Cortex of kidney (tissue), 1 donor: ENCODE measurements around the gene KCNT1.
"Not testable (repeated sequence)": the region's sequence is repeated elsewhere in the genome, so short reads cannot be mapped to it uniquely, and the experiment has no call there.

Source experiments
- DNase-seq: peaks from one replicate; lab custom pipeline; 2025; lab: John Stamatoyannopoulos, UW

The KCNT1 gene

DNA sequence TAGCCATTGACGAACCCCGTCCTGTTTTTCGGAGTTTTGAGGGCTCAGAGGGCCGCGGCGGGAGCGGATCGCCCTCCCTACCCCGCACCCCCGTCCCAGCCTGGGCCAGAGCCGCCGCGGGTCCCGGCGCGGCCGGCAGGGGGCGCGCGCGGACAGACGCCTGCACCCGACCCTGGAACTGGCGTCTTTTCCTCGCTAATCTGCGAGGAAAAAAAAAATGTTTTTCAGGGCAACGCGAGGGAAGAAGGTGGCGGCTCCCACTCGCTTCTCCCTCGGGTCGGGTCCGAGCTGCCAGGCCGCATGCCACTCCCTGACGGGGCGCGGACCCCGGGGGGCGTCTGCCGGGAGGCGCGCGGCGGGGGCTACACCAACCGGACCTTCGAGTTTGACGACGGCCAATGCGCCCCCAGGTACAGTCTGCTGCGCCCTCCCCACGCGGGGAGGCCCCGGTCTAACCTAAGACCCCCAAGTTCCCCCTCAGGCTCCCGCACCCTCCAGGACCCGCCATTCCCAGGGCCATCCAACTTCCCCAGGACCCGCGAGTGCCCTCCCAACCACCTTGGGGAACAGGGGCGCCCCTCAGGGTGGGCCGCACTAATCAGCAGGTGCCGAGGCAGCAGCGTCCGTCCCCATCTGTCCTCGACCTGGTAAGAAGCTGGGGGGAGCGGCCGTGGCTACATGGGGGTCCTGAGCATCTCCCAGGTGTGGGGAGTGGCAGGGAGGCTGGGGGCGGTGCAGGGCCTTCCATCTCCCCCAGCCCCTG lies at the start of gene KCNT1:
KCNT1 (plus strand) TSS at position 227 of the 763 bp plus-strand sequence; CDS start at position 301, 74 bp downstream.
- no peak for DNase-seq

DNA sequence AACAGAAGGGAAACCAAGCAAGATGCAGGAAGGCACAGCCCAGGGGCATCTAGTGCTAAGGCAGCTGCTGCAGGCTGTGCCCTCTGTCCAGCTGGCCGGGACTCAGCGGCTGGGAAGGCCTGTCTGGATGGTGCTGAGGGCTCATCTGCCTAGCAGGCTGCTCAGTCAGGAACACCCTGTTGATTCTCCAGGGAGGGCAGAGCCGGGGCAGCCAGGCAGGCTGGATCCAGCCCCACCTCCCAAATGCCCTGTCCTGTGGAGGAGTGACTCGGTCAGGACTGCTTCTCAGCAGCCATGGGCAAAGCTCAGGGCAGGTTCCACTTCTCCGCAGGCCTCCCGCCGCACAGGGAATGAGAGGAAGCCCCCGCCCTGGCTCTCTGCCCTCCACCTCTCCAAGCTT lies 46.7 kb upstream of the KCNT1 start:
- no peak for DNase-seq

DNA sequence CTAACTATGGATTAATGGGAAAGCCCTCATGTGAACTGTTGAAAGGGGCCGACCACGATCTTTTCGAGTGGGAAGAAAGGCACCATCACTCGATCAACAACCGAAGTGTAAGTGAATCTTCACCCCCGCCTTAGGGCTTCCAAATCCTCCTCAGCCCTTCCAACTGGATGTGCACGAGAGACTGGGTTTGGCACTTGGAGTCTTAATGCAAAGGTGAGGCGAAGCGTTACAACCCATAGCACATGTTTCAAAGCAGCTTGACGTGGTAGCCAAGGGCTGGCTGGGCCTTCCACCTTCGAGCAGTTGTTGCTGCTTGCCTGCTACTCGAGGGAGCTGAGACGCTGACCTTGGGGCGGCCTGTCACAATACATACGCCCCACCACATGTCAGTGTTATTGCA lies 44.6 kb upstream of the KCNT1 start:
- DNase-seq: no peak

DNA sequence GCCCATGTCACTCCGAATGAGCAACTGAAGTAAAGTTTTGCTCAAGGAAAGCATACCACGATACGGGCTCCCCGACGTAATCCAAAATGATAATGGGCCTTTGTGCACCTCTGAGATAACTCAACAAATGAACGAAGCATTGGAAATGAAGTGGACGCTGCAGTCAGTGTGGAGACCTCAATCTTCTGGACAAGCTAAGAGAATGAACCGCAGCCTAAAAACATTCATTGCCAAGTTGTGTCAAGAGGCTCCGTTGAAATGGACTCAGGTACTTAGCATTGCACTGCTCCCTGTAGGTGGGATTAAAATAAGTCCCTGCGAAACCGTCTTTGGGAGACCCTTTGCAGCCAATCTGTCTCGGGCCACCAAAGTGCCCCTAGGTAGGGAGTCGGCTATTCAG lies 42.7 kb upstream of the KCNT1 start:
- no peak for DNase-seq

DNA sequence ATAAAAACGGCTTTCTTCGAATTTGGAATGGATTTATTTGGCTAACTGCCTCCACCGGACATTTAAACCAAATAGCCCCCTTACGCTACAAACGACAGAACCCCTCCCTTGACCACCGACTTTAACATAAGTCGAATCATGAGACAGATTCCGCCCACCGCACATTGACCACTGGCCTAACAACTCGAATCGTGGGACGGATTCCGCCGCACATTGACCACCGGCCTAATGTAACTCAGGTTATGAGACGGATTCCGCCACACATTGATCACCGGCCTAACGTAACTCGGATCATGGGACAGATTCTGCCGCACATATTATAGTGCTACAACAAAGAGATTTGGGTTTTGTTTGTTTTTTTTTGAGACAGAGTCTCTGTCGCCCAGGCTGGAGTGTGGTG lies 41.6 kb upstream of the KCNT1 start:
- DNase-seq: no peak

DNA sequence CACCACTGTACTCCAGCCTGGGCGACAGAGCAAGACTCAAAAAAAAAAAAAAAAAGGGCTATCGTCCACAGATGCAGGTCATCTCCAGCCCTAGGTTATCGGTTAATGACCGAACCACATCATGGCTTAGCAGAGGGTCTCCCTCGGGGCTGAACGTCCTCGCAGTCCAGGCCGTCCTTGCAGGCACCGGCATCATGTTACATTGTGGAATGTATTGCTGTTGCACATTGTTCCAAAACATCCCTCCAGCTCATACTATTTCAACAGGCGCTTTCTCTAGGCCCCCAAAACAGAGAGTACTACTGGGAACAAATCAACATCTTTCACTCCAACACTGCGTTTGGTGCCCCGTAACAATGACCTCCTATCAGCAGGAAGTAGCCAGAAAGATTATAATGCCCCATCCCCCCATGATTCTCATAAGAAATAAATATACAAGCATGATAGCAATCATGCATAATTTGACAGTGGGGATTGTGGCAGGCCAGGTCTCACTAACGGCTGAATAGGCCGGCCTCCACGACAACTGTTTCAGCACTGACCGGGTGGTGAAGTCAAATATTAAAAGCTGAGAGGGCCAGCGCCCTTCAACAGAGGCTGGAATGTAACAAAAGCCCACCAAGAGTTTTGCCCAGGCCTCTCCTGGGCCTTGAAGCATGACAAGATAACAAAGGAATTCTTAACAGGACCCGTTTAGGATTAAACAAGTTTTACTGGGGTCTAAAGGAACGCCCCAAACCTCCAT lies 40.0 kb upstream of the KCNT1 start:
- no peak for DNase-seq

DNA sequence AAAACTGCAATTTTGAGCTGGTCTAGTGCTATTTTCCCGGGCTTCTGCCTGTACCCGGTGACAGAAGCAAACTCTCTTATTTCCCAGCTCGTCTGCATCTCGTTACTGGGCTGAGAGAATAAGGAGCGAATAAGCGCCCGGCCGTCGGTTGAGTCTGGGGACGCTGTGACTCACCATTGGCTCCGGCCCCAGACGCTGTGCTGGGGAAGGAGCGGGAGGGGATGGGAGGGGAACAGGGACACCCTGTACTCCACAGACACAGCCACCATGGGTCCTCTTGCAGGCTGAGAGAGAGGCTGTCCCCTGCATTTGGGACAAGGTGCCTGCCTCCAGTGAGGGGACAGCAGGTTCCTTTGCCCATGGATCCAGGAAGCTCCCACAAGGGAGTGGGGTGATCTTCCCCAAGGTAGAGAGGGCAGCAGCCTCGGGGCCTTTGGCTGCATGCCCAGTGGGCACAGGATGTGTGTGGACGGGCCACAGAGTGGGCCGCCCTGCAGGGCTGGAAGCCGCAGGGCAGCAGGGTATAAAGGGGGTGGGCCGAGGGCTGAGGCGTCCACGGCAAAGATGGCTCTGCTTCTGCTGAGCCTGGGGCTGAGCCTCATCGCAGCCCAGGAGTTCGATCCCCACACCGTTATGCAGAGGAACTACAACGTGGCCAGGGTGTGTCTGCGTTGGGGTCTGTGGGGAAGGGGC lies 39.1 kb upstream of the KCNT1 start, which contains the start of gene LCN9:
LCN9 (plus strand) TSS at position 552 of the 693 bp plus-strand sequence; CDS start at position 565, 13 bp downstream.
- no peak for DNase-seq

DNA sequence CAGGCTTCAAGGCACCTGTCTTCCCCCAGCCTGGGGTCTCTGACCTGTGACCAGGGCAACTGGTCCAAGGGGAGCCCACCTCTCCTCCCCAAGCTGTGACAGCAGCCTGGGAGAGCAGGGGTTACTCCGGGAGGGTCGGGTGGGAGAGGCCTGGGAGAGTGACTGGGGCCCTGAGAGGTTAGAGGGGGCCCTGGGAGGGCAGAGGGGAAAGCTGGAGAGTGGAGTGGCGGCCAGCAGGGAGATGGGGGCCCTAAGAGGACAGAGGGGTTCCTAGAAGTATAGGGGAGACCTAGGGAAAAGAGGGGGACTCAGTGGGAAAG lies 38.6 kb upstream of the KCNT1 start:
- no peak for DNase-seq

DNA sequence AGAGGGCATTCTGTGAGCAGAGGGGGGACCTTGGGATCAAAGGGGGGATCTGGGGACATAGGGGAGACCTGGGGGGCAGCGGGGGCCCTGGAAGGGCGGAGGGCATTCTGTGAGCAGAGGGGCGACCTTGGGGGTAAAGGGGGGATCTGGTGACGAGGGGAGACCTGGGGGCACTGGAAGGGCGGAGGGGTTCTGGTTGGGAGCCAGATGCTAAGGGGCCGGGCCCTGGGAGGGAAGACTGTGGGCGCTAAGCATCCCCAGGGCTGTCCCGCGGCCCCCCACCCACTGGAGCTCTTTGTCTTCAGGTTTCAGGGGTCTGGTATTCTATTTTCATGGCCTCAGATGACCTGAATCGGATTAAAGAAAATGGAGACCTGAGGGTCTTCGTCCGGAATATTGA lies 38.1 kb upstream of the KCNT1 start:
- DNase-seq: no peak

DNA sequence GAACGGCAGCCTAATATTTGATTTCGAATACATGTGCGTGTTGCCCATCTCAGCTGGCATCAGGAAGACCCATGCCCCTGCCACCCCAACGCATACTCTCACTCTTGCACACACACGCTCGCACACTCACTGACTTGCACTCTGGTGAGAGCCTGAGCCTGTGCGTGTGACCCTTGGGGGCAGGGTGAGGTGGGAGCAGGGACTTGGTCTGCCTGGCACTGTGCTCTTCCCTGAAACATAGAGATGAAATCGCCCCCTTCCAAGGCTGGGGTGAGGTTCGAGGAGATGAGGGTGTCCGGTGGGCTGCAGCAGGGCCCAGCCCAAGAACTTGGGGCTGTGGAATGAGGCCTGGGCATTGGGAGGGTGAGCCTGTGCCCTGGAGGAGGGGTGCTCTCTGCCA lies 37.7 kb upstream of the KCNT1 start:
- DNase-seq: no peak

DNA sequence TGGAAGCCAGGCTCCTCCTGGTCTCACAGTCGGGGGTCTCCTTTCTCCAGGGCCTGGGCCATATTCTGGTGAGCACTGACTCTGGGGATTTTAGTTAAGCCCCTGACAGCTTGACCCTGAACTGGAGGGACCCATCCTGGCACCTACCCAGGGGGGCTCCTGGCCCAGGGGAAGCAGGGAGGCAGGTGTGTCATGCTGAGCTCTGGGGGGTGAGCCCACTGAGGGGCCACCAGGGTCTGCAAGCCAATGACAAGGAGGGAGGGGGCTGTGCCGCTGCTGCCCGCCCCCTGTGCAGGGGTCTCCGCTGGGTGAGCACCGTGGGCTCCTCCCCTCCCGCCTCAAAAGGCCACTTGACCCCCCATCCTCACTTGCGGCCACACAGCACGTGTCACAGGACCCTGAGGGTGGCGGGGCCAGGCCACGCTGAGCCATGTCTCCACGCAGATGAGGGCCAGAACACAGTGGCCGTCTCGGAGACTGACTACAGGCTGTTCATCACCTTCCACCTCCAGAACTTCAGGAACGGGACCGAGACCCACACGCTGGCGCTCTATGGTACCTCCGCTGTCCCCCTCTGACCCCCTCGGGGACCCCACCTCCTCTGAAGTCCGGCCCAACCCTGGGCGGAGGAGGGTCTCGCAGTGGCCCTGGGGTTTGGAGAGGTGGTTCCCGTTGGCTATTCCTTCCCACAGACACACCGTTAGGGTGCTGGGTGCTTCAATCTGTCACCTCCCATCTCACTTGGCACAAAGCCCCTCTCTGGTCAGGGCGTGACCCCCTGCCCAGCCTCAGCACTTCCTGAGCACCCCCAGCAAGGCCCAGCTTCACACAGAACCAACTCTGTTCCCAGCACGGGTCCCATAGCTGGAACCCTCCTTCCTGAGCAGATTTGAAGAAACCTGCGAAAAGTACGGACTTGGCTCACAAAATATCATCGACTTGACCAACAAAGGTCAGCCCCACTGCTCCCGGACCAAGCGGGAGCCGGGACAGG lies 36.9 kb upstream of the KCNT1 start:
- DNase-seq: no peak

DNA sequence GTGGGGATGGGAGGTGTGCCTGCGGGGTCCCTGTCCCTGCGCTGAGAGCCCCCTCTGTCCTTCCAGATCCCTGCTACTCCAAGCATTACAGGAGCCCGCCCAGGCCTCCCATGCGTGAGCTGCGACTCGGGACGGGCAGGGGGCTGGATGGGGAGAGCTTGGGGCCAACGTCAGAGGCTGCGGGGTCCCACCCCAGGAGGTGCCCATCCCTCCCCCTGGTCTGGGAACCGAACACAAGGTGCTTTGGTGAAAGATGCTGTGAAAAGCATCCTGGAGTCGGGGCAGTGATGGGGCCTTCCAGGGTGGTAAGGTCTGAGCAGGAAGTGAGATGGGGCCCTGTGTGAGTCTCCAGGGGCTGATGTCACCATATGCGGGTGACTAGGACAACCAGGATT lies 36.2 kb upstream of the KCNT1 start:
- DNase-seq: no peak

DNA sequence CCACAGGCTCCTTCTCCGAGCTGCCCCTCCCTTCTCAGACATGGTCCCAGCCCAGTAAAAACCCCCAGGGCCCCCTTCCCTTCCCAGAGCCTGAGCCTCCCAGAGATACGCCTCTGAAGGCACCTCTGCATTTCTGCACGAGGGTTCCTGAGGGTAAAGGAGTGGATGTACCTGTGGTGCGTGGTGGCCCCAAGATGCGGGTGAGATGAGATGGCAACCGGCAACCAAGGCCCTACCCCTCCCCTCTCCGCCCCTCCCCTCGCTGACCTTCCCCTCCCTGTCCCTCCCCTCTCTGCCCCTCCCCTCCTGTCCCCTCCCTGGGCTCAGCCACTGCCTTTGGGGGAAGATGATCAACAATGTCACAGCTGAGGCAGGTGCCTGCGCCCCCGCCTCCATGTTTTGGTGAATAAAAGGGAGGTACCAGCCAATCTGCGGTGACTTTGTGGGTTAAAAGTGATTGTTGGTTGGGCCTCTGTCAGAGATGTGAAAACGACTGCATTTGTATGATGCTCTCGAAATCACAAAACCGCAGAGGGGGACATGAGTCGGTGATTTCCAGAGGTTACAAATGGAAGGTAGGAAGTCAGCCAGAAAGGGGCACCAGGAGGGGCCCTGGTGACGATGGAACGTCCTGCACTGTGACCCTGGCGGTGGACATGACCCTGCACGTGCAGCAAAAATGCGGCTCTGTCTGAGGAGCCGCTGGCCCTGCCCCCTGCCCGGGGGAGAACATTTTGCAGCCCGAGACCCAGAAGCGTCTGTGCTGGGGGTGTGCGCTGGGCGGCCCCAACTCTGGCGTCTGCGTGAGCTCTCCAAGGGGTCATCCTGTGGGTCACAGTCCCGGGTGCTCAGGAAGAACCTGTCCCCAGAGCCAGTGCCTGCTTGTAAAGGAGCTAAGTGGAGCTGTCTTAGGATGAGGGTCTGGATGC lies 35.2 kb upstream of the KCNT1 start:
- DNase-seq: no peak

DNA sequence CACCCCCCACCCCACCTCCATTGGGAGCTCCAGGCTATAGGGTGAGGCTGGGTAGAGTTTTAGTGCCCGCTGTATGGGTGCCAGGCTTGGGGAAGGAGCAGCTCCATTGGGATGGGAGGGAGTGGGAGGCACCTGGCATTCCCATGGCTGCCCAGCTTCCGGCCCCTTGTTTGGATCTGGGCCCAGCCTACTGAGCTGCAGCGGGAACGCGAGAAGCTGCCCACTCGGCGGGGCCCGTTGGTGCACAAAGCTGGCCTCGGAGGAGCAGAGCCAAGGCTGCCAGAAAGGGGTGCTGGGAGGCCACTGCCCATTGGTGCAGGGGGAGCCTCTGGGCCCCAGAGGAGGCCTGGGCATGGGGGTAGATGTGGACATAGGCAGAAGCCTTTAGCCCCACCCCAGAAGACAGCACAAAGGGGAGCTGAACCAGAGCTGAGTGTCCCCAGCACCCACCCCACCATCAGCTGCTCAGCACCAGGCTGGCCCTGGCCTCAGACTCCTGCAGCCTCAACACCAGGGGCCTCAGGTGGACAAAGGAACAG lies 34.5 kb upstream of the KCNT1 start:
- no peak for DNase-seq

DNA sequence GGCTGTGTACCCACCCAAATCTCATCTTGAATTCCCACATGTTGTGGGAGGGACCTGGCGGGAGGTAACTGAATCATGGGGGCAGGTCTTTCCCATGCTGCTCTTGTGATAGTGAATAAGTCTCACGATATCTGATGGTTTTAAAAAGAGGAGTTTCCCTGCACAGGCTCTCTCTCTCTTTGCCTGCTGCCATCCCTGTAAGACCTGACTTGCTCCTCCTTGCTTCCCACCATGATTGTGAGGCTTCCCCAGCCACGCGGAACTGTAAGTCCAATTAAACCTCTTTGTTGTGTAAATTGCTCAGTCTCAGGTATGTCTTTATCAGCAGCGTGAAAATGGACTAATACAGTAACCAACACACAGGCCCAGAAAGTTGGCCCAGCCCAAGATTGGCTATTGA lies 33.0 kb upstream of the KCNT1 start:
- not testable (repeated sequence) for DNase-seq

DNA sequence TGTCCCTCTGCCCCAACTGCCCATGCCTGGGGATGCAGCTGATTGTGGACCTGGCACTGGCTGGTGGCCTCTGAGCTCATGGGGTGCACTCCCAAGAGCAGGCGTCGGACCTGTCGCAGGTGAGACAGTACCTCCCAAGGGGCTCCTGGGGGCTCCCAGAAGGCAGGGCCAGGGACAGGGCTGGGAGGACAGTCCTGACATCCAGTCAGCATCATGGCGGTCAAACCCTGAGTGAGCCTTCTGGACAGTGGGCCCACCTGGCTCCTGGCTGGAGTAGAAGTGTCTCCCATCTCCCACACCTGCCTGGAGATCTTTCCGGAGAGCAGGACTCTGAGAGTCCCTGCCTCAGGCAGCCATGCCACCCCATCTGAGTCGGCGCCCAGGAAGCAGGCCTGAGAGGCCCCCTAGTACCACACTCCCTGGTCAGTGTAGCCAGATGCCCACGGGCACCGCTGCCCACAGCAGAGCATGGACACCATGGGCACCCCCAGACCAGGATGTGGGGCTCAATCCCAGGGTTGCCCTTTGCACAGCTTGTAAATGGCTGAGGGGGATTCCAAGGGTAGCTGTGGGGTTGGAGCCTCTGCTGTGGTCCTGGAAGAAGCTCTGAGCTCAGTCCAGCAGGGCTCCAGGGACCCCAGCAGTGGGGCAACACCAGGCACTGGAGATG lies 32.2 kb upstream of the KCNT1 start:
- DNase-seq: no peak

DNA sequence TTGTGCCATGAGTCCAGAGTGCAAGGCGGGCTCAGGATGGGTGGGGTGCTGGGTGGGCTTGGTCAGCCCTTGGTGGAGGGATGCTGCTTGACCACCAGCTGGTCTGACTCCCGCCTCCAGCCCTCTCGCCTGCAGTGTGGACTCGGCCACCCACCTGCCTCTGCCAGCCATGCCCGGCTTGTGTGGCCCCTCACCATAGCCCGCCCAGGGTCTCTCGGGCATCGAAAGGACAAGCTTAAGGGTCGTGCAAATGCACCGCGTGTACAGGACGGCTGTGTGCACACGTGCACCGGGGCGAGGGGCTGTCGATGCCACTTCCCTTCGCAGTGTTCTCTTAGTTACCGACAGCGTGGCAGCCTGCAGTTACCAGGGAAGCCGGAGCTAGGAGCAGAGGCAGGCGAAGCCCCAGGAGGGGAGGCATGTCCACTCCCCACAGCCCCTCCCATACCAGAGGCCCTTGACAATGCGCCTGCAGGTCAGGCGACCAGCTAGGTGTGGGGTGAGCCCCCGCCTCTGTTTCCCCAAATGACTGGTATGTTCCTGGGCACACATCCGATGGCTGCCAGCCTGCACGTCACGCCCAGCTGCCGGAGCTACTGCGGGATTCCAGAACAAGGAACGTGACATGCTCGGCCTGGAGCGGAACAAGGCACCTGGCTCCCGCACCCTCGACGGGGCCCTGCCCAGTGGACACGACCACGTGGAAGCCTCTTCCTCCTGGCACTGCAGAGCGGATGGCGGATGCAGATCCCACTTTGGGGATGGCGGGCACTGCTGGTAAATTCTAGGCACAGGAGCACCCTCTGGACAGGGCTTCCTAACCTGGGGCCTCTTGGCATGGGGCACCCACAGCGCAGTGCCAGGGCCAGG lies 31.0 kb upstream of the KCNT1 start:
- DNase-seq: no peak

DNA sequence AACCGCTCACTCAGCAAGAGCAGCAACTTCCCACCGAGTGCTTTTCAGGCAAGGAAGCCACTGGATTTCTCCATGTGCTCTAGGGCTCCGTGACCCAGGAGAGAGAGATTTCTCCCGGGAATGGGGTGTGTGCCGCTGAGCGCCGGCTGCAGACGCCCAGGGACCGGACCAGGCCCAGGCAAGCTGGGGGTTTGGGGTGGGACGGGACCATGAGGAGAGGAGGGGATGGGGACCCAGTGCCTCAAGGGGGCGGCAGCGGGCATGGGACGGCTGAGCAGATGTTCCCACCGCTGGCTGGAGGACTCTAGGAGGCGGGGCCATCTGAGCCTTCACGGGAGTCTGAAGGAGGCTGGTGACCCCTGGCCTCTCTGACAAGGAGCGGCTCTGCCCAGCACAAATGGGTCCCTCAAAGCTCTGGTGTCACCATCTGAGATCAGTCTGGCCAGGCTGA lies 30.4 kb upstream of the KCNT1 start:
- no peak for DNase-seq

DNA sequence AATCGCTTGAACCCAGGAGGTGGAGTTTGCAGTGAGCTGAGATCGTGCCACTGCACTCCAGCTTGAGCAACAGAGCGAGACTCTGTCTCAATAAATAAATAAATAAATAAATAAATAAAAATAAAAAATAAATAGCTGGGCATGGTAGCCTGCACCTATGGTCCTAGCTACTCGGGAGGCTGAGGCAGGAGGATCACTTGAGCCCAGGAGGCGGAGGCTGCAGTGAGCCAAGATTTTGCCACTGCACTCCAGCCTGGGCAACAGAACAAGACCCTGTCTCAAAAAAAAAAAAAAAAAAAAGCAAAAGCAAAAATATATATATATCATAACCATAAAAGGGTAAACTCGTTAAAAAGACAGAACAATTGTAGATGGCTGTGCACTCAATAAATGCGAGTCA lies 29.2 kb upstream of the KCNT1 start:
- DNase-seq: not testable (repeated sequence)
